Muscle layer of duodenum (tissue), 2 donors: Measurements from ENCODE around the gene PCBD2.

Experiments
- H3K27ac ChIP-seq: one replicate; pipeline ENCODE4 v1.7.0; 2013; ENCODE audit warnings: mild to moderate bottlenecking, low read length
- H3K27me3 ChIP-seq: one replicate; pipeline ENCODE4 v1.7.0; 2013; ENCODE audit warnings: low read depth, mild to moderate bottlenecking, control low read depth, low read length
- H3K36me3 ChIP-seq, 2 donors: one replicate each; pipeline ENCODE4 v1.7.0; 2013; ENCODE audit warnings: low read length in 2 of 2, control low read depth in 1 of 2, mild to moderate bottlenecking in 1 of 2; ENCODE audit not compliant: insufficient read depth in 2 of 2, control insufficient read depth in 1 of 2
- H3K4me1 ChIP-seq, 2 donors: one replicate each; pipeline ENCODE4 v1.7.0; 2013; ENCODE audit warnings: low read length in 2 of 2, mild to moderate bottlenecking in 2 of 2, control low read depth in 1 of 2, moderate library complexity in 1 of 2; ENCODE audit not compliant: insufficient read depth in 2 of 2, control insufficient read depth in 1 of 2
- H3K4me3 ChIP-seq, 2 donors: one replicate each; pipeline ENCODE4 v1.7.0; 2013; ENCODE audit warnings: low read length in 2 of 2, low read depth in 1 of 2, mild to moderate bottlenecking in 1 of 2
- H3K9me3 ChIP-seq, 2 donors: one replicate each; pipeline ENCODE4 v1.7.0; 2013; ENCODE audit warnings: low read length in 2 of 2, control low read depth in 1 of 2, mild to moderate bottlenecking in 1 of 2; ENCODE audit not compliant: control insufficient read depth in 1 of 2
- donor health status: healthy.

Gene PCBD2

GRCh38 chr5:134911285-134912206, 6.6 kb downstream of the PCBD2 start:
- Histone ChIP-seq H3K36me3 (peaks cover 19 to 27% of the 10 kb centered on the region in 2 donors), H3K27ac (no peak overlapping the region), H3K4me3 (no peak overlapping the region), H3K4me1 (no peaks in the 10 kb centered on the region), H3K27me3 (no peaks in the 10 kb centered on the region), H3K9me3 (no peaks in the 10 kb centered on the region)

DNA sequence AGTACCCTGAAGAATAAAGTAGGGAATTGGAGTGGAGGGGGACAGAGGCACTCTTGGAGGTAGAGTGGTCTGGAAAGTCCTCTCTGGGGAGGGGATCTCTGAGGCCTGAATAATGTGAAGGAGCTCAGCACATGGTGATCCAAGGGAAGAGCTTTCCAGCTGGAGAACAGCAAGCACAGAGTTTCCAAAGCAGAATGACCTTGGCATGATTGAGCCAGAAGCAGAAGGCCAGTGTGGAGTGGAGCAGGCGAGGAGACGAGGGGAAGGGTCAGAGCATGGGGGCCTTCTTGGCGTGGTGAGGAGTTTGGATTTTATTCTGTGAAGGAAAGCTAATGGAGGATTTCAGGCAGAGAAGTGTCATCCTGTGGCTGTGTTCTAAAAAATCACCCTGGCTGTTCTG, 8.3 kb downstream of the PCBD2 start:
- no peaks in the 10 kb centered on the region for H3K4me1 ChIP-seq
- H3K27ac ChIP-seq: no peak overlapping the region
- H3K9me3 ChIP-seq: no peaks in the 10 kb centered on the region
- peaks cover 19 to 34% of the 10 kb centered on the region in 2 donors for H3K36me3 ChIP-seq
- no peak overlapping the region for H3K4me3 ChIP-seq
- H3K27me3 ChIP-seq: no peaks in the 10 kb centered on the region

DNA sequence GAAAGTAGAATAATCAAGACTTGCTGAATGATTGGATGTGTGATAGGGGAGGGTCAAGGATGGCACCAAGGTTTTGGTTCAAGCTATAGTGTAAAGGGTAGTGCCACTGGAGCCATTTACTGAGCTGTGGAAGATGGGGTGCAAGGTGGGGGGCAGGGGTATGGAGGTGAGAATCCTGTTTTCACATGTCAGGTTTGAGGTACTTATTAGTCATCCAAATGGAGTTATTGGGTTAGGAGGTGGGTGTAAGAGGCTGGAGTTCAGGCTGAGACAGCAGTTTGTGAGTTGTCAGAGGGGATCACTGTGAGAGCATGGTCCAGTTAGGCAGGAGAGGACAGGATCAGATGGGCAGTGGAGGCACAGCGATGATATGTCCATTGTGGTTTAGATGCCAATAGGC, 8.9 kb downstream of the PCBD2 start:
- H3K27me3 ChIP-seq: no peaks in the 10 kb centered on the region
- H3K36me3 ChIP-seq: peaks cover 19 to 34% of the 10 kb centered on the region in 2 donors
- H3K4me1 ChIP-seq: no peaks in the 10 kb centered on the region
- no peak overlapping the region for H3K4me3 ChIP-seq
- no peak overlapping the region for H3K27ac ChIP-seq
- H3K9me3 ChIP-seq: no peaks in the 10 kb centered on the region

DNA sequence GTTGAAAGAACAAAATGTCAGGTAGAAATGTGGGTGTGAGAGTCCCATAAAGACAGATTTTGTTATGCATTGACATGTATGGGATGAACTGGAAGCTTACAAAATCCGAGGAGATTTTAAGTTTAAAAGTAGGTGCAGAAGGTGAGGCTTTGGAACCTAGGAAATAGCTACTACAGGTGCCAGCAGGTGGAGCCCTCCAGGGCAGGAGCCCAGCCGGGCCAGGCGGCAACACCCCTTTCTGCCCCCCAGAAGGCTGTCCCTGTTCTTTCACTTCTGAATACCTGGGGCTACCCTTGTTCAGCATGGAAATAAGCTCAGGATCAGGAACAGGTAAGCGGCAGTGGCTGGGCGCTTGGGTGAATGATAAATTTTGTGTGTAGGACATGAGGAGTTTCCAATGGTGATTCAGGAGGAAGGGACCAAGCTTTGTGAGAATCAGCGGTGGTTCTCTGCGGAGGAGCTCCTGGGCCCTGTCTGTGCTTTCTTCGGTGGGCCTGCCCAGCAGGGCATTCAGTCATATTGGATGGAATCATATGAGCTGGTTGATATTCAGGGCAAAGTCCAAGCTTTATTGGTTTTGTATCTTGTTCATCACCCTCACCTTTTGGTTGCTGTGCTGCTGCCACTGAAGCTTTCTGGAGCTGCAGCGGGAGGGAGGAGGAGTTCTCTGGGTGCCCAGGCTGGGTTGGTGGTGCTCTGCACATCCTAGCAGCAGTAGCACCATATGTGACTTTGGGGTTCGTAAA, 12.3 kb downstream of the PCBD2 start:
- no peak overlapping the region for H3K27ac ChIP-seq
- no peaks in the 10 kb centered on the region for H3K9me3 ChIP-seq
- no peak overlapping the region for H3K4me3 ChIP-seq
- no peaks in the 10 kb centered on the region for H3K4me1 ChIP-seq
- H3K36me3 ChIP-seq: peaks cover 11 to 34% of the 10 kb centered on the region in 2 donors
- H3K27me3 ChIP-seq: no peaks in the 10 kb centered on the region

DNA sequence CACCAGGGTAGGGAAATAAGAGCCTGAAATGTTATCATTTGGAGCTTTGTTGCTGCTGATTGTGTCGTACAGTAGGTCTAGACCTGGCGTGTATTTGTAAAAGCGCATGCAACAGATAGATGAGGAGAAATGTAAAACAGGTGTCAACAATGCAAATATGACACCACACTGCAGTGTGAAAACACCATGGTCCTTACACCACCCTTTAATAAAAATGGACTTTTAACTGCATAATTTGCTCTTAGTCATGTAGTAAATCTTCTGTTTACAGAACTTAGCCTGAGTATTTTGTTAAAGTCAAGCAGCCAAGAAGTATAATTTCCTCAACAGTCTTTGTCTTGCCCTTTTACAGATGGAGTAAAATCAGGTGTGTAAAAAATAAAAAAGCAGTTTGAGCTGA, 13.9 kb downstream of the PCBD2 start:
- H3K4me3 ChIP-seq: no peak overlapping the region

GRCh38 chr5:134920848-134921575, 16.1 kb downstream of the PCBD2 start:
- peaks cover 13 to 19% of the 10 kb centered on the region in 2 donors for H3K36me3 ChIP-seq
- no peaks in the 10 kb centered on the region for H3K27me3 ChIP-seq
- H3K9me3 ChIP-seq: no peaks in the 10 kb centered on the region
- no peaks in the 10 kb centered on the region for H3K4me1 ChIP-seq
- no peak overlapping the region for H3K27ac ChIP-seq
- H3K4me3 ChIP-seq: no peak overlapping the region

More for the DNA sequence above, 13.9 kb downstream of the PCBD2 start:
- Histone ChIP-seq H3K36me3 (peaks cover 13 to 25% of the 10 kb centered on the region in 2 donors), H3K9me3 (no peaks in the 10 kb centered on the region), H3K27ac (no peak overlapping the region), H3K27me3 (no peaks in the 10 kb centered on the region), H3K4me1 (no peaks in the 10 kb centered on the region)

DNA sequence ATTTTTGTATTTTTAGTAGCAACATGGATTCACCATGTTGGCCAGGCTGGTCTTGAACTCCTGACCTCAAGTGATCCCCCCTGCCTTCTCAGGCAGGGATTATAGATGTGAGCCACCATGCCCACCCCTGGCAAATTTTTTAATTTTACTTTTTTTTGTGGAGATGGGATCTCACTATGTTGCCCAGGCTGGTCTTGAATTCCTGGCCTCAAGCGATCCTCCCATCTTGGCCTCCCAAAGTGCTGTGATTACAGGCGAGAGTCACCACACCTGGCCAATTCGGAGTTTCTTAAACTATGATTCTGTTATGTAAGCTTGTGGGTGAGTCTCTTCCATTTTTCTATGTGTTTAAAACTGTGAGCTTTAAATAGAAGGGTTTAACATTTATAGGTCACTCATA, 27.6 kb downstream of the PCBD2 start:
- Histone ChIP-seq H3K36me3 (peaks cover 4 to 5% of the 10 kb centered on the region in 2 donors), H3K27ac (no peak overlapping the region), H3K27me3 (no peaks in the 10 kb centered on the region), H3K9me3 (no peaks in the 10 kb centered on the region), H3K4me3 (no peak overlapping the region), H3K4me1 (no peaks in the 10 kb centered on the region)

DNA sequence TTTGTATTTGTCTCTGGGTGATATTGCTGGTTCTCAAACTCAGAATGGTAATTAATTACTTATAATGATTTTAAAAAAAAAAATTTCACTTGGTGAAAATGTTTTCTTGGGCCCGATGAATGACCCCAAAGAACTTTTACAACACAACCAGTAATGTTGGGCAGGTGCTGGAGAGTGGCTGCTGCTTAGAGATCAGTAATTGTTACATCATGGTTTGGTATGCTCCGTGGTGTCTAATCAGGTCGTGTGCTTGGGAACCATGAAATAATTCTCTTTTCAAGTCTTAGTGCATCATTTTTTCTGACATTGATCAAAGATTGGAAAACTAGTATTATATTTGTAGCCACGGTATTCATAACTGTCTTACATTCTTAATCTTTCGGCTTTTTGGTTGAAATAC, 29.3 kb downstream of the PCBD2 start:
- no peaks in the 10 kb centered on the region for H3K27me3 ChIP-seq
- H3K27ac ChIP-seq: no peak overlapping the region
- peaks cover 4 to 5% of the 10 kb centered on the region in 2 donors for H3K36me3 ChIP-seq
- H3K4me3 ChIP-seq: no peak overlapping the region
- H3K9me3 ChIP-seq: no peaks in the 10 kb centered on the region
- H3K4me1 ChIP-seq: no peaks in the 10 kb centered on the region

GRCh38 chr5:134935711-134936602, 31.0 kb downstream of the PCBD2 start:
- Histone ChIP-seq H3K27me3 (no peaks in the 10 kb centered on the region), H3K4me3 (no peak overlapping the region), H3K27ac (no peak overlapping the region), H3K9me3 (no peaks in the 10 kb centered on the region), H3K4me1 (no peaks in the 10 kb centered on the region), H3K36me3 (peaks cover 4 to 5% of the 10 kb centered on the region in 2 donors)

DNA sequence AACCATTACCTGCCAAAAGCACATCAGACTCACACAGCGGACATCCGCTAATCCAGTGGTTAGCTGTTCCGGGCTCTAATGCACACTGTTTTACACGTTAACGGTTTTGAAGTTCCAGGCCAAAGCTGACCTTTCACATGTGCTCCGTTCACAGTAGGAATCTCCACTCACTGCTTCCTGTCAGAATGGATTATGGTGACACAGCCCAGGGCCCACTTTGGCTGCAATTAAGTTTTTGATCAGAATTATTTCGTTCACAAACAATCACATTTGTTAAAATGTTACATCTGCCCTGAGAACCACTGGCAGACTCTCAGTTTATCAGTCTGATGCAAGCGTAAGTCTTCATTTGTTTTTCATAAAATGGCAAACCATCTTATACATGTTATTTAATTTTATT, 32.6 kb downstream of the PCBD2 start:
- Histone ChIP-seq H3K27ac (no peak overlapping the region), H3K36me3 (peaks cover 4 to 5% of the 10 kb centered on the region in 2 donors), H3K9me3 (no peaks in the 10 kb centered on the region), H3K4me3 (no peak overlapping the region), H3K4me1 (no peaks in the 10 kb centered on the region), H3K27me3 (no peaks in the 10 kb centered on the region)
